C4-2B (cell line): Measurements from ENCODE around the gene DCDC2C.

Source experiments
- H3K27ac ChIP-seq: fragments of 450-650 bp; 2 replicates; pipeline ENCODE4 v1.5.1; 2017
- ZFX ChIP-seq: fragments of 450-650 bp; IDR thresholded peaks from 2 replicates; pipeline ENCODE4 v1.6.1; 2017
- TF ChIP-seq, protein P1 (sequence below): fragments of 450-650 bp; conservative IDR thresholded peaks from 2 replicates; pipeline ENCODE4 v1.5.1; 2017; ENCODE audit warnings: mild to moderate bottlenecking

The DCDC2C gene

DNA sequence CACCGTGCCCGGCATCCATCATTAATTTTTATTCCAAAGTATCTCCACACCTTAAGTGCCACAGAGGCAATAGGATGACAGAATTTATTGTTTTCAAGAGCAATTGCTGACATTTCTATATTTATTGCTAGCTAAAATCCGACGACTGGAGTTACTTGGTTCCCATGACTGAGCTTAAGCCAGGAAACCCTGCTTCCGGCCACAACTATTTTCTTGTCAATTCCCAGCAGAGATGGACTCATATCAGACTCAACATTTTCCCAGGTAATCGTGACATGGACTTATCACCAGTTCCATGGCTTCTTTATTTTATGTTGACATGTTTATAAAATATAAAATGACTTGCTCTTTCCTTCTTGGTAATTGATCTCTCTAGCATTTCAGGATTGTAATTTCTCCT lies 20.6 kb upstream of the DCDC2C start:
- TF ChIP-seq, protein P1, sequence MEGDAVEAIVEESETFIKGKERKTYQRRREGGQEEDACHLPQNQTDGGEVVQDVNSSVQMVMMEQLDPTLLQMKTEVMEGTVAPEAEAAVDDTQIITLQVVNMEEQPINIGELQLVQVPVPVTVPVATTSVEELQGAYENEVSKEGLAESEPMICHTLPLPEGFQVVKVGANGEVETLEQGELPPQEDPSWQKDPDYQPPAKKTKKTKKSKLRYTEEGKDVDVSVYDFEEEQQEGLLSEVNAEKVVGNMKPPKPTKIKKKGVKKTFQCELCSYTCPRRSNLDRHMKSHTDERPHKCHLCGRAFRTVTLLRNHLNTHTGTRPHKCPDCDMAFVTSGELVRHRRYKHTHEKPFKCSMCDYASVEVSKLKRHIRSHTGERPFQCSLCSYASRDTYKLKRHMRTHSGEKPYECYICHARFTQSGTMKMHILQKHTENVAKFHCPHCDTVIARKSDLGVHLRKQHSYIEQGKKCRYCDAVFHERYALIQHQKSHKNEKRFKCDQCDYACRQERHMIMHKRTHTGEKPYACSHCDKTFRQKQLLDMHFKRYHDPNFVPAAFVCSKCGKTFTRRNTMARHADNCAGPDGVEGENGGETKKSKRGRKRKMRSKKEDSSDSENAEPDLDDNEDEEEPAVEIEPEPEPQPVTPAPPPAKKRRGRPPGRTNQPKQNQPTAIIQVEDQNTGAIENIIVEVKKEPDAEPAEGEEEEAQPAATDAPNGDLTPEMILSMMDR: no peak
- TF ChIP-seq ZFX: no peak
- no peak overlapping the region for H3K27ac ChIP-seq

DNA sequence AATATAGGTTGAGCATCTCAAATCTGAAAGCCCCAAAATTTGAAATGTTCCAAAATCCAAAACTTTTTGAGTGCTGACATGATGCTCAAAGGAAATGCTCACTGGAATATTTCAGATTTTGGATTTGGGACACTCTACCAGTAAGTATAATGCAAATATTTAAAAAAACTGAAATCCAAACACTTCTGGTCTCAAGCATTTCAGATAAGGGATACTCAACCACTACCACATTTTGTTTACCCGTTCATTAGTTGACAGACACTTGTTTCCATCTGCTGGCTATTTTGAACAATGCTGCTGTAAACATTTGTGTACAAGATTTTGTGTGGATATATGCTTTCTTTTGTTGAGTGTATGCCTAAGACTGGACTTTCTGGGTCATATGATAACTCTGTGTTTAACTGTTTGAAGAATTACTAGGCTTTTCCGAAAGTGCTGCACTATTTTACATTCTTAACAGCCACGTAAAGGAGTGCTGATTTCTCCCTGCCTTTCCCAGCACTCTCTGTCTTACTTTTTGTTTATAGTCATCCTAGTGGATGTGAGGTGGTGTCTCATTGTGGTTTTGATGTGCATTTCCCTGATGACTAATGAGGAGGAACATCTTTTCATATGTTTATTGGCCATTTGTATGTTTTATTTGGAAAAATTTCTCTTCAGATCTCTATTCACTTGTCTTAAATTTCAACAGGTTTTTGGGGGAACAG lies 19.5 kb upstream of the DCDC2C start:
- TF ChIP-seq, protein P1: no peak
- no peak for TF ChIP-seq ZFX
- H3K27ac ChIP-seq: no peak overlapping the region

DNA sequence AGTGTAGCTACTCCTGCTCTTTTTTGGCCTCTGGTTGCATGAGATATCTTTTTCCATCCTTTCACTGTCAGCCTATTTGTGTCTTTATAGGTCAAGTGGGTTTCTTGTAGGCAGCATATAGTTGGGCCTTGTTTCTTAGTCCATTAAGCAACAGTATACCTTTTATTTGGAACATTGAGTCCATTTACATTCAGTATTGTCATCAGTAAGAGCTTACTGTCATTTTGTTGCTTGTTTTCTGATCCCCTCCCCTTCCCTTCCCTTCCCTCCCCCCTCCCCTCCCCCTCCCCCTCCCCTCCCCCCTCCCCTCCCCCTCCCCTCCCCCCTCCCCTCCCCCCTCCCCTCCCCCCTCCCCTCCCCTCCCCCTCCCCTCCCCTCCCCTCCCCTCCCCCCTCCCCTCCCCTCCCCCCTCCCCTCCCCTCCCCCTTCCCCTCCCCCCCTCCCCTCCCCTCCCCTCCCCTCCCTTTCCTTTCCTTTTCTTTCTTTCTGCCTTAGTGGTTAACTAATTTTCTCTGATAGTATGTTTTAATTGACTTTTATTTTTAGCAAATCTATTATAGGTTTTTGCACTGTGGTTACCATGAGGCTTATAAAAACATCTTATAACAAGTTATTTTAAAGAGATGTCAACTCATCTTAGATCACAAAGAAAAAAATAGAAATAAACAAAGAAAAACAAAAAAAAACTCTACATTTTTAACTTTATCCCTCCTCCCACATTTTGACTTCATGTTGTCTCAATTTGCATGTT lies 13.2 kb upstream of the DCDC2C start:
- no peak for TF ChIP-seq ZFX

GRCh38 chr2:3692375-3692774 lies 11.0 kb upstream of the DCDC2C start:
- TF ChIP-seq ZFX: no peak
- TF ChIP-seq, protein P1: peak; percentile 77
- H3K27ac ChIP-seq: no peak overlapping the region

More for the DNA sequence above, 13.2 kb upstream of the DCDC2C start:
- no peak overlapping the region for H3K27ac ChIP-seq

DNA sequence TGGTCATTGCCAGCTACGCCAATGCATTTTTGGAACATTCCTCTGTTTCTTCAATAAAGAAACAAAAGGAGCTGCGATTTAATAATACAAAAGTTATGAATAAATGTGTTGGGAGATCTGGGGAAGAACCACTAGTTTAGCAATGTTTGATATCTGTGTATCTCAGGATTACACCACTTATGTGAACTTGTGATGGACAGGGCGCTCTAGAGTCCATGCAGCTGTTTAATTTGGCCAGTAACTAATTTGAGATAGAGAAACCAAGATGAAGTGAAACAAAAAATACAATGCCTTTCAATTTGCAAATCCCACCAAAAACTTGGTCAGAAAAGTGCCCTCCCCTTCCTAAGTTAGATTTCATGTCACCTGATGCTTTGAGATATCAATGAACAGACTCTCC lies 6.8 kb upstream of the DCDC2C start:
- TF ChIP-seq, protein P1: no peak
- no peak for TF ChIP-seq ZFX
- H3K27ac ChIP-seq: no peak overlapping the region

GRCh38 chr2:3701071-3701470 lies 2.3 kb upstream of the DCDC2C start:
- H3K27ac ChIP-seq: no peak overlapping the region
- no peak for TF ChIP-seq ZFX
- TF ChIP-seq, protein P1: no peak

- H3K27ac ChIP-seq: no peak overlapping the region
- no peak for TF ChIP-seq ZFX
- TF ChIP-seq, protein P1: no peak
Observed at GRCh38 chr2:3703757-3704355, 481 bp downstream of the DCDC2C start.
